ENCODE measurements around the gene TP53I13. TPM values are rescaled to one million over a fixed set of nuclear protein-coding genes. Genes with fewer than 3 reads are reported as not detected.

TP53I13 gene
- total and polyA plus RNA-seq, 2 of the 13 experiments (the other 11 are each of a cell fraction or from before 2014, with no cell fraction given), result 16.9 to 25.7 TPM

DNA sequence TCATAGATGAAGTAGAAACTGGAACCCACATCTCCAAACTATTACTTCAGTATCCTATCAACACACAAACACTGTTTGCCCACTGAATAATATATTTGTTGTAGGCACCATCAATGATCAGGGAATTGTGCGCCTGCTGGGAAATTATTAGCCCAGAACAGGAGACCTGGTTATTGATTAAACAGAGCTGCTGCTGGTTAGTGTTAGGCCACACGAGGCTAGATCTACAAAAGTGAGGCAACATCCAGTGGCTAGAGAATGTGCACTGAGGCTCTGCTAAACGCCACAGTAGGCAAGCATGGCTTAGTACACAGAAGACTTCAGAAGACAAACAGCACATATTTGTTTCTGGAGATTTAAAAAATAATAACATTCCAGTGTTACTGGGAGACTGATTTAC lies 12.7 kb upstream of the TP53I13 start (continued):
- peak; percentile 82 for TF ChIP-seq TEAD3 (CRISPR knock-in tag; optimal IDR thresholded peaks at IDR 0.05; ENCODE audit: borderline replicate concordance)
- peak; percentile 93 for TF ChIP-seq HHEX (CRISPR knock-in tag; IDR thresholded peaks at IDR 0.05)
- TF ChIP-seq SMYD3 (CRISPR knock-in tag; IDR thresholded peaks at IDR 0.05), result 0 out of 2 replicates have a peak, but pooled peaks have one; percentile 24
- peak; percentile 65; the same call in 1 of the 2 replicates for TF ChIP-seq ZNF609 (CRISPR knock-in tag; IDR thresholded peaks at IDR 0.05; ENCODE audit: borderline replicate concordance)
- TF ChIP-seq, protein P1, sequence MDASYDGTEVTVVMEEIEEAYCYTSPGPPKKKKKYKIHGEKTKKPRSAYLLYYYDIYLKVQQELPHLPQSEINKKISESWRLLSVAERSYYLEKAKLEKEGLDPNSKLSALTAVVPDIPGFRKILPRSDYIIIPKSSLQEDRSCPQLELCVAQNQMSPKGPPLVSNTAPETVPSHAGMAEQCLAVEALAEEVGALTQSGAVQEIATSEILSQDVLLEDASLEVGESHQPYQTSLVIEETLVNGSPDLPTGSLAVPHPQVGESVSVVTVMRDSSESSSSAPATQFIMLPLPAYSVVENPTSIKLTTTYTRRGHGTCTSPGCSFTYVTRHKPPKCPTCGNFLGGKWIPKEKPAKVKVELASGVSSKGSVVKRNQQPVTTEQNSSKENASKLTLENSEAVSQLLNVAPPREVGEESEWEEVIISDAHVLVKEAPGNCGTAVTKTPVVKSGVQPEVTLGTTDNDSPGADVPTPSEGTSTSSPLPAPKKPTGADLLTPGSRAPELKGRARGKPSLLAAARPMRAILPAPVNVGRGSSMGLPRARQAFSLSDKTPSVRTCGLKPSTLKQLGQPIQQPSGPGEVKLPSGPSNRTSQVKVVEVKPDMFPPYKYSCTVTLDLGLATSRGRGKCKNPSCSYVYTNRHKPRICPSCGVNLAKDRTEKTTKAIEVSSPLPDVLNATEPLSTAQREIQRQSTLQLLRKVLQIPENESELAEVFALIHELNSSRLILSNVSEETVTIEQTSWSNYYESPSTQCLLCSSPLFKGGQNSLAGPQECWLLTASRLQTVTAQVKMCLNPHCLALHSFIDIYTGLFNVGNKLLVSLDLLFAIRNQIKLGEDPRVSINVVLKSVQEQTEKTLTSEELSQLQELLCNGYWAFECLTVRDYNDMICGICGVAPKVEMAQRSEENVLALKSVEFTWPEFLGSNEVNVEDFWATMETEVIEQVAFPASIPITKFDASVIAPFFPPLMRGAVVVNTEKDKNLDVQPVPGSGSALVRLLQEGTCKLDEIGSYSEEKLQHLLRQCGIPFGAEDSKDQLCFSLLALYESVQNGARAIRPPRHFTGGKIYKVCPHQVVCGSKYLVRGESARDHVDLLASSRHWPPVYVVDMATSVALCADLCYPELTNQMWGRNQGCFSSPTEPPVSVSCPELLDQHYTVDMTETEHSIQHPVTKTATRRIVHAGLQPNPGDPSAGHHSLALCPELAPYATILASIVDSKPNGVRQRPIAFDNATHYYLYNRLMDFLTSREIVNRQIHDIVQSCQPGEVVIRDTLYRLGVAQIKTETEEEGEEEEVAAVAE (CRISPR knock-in tag; IDR thresholded peaks at IDR 0.05; ENCODE audit: borderline replicate concordance), result 0 out of 2 replicates have a peak, but pooled peaks have one; percentile 51
- peak; percentile 13; the same call in 1 of the 2 replicates for TF ChIP-seq NR2F6 (IDR thresholded peaks at IDR 0.05)
- TF ChIP-seq NR2F6 (CRISPR knock-in tag; IDR thresholded peaks at IDR 0.05), result peak; percentile 53; the same call in 1 of the 2 replicates
- TF ChIP-seq CEBPB (IDR thresholded peaks at IDR 0.05; ENCODE audit: borderline replicate concordance, low read depth, low read length), result peak; percentile 94
- peak; percentile 57; the same call in 1 of the 2 replicates for TF ChIP-seq SALL1 (CRISPR knock-in tag; IDR thresholded peaks at IDR 0.05)
- TF ChIP-seq GFI1 (CRISPR knock-in tag; IDR thresholded peaks at IDR 0.05; ENCODE audit: borderline replicate concordance), result peak; percentile 32; the same call in 1 of the 2 replicates
- TF ChIP-seq KLF16 (CRISPR knock-in tag; IDR thresholded peaks at IDR 0.05), result peak in 1 of 2 experiments; percentile 18; a peak in 1 of 4 replicates
- TF ChIP-seq SOX6 (IDR thresholded peaks at IDR 0.05), result no peak
- peak; percentile 80 for TF ChIP-seq SOX6 (CRISPR knock-in tag; IDR thresholded peaks at IDR 0.05)
- 0 out of 2 replicates have a peak, but pooled peaks have one; percentile 10 for TF ChIP-seq HDAC1 (CRISPR knock-in tag; IDR thresholded peaks at IDR 0.05)
- no peak for TF ChIP-seq ZNF782 (CRISPR knock-in tag; IDR thresholded peaks at IDR 0.05; ENCODE audit: borderline replicate concordance)
- TF ChIP-seq NCOR1 (IDR thresholded peaks at IDR 0.05; ENCODE audit: borderline replicate concordance, low read length), result peak; percentile 63; the same call in 1 of the 2 replicates
- TF ChIP-seq, protein P2, sequence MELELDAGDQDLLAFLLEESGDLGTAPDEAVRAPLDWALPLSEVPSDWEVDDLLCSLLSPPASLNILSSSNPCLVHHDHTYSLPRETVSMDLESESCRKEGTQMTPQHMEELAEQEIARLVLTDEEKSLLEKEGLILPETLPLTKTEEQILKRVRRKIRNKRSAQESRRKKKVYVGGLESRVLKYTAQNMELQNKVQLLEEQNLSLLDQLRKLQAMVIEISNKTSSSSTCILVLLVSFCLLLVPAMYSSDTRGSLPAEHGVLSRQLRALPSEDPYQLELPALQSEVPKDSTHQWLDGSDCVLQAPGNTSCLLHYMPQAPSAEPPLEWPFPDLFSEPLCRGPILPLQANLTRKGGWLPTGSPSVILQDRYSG (CRISPR knock-in tag; IDR thresholded peaks at IDR 0.05), result no peak
- no peak for TF ChIP-seq FOXA1 (IDR thresholded peaks at IDR 0.05)
- TF ChIP-seq FOXA1 (CRISPR knock-in tag; IDR thresholded peaks at IDR 0.05), result peak; percentile 63
- peak; percentile 46; the same call in 1 of the 2 replicates for TF ChIP-seq ZFX (CRISPR knock-in tag; IDR thresholded peaks at IDR 0.05; ENCODE audit: low read depth)
- TF ChIP-seq SAP130 (CRISPR knock-in tag; IDR thresholded peaks at IDR 0.05; ENCODE audit: low read depth), result peak; percentile 88
- TF ChIP-seq RXRA (CRISPR knock-in tag; IDR thresholded peaks at IDR 0.05), result peak; percentile 20; the same call in 1 of the 2 replicates

Measured in HepG2 (cell line).